ENCODE data around the gene EIF3L. TPM values are rescaled to one million over a fixed set of nuclear protein-coding genes. Genes with fewer than 3 reads are reported as not detected.

Gene EIF3L
- total RNA-seq, 1 experiment from 2014 or later: 505 TPM

DNA sequence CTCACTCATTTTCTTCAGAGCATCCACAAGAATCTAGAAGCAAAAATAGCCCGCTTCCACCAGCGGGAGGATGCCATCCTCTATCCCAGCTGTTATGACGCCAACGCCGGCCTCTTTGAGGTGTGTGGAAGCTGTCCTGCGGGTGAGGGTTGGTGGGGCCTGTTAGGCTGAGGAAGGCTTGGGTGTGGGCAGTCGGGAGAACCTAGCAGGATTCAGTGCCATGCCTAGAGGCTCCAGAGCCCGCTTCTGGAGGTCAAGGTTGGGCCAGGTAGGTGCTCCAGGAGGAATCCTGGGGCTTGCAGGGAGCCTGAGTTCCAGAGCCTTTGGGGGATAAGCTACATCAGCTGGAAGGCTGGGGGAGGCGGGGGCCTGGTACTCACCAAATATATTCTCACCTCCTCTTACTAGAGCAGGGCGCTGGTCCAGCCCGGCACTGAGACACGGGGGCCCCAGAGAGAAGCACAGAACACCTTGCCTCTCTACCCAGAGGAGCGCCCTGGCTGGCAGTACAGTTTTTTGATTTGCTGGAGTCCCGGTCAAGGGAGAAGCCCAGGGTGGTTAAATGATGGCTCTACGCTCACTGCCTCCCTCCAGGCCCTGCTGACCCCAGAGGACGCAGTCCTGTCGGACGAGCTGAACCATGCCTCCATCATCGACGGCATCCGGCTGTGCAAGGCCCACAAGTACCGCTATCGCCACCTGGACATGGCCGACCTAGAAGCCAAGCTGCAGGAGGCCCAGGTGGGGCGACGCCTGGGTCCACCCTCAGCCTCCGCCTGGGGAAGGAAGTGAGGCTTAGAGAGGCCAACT lies 36.1 kb upstream of the EIF3L start:
- ChIA-PET CTCF (interaction anchor here (3.6 kb wide), 1 partner anchor 50 kb away, joined by 15 read pairs; no protein-coding TSS in a partner anchor), POLR2A (no interaction called here)
- DNase-seq (ENCODE audit: unreplicated experiment): no peak
- Mint-ChIP-seq H3K27ac (ENCODE audit: low read depth, unreplicated experiment) (no peak overlapping the region), H3K9me3 (ENCODE audit: unreplicated experiment) (no peaks in the 10 kb centered on the region), H3K36me3 (ENCODE audit: insufficient read depth, unreplicated experiment) (peaks cover 9% of the 10 kb centered on the region), H3K27me3 (ENCODE audit: insufficient read depth, unreplicated experiment) (no peaks in the 10 kb centered on the region), H3K4me1 (ENCODE audit: insufficient read depth, unreplicated experiment) (peaks cover 6% of the 10 kb centered on the region), H3K4me3 (ENCODE audit: unreplicated experiment) (no peak overlapping the region)
- TF ChIP-seq, protein P1, sequence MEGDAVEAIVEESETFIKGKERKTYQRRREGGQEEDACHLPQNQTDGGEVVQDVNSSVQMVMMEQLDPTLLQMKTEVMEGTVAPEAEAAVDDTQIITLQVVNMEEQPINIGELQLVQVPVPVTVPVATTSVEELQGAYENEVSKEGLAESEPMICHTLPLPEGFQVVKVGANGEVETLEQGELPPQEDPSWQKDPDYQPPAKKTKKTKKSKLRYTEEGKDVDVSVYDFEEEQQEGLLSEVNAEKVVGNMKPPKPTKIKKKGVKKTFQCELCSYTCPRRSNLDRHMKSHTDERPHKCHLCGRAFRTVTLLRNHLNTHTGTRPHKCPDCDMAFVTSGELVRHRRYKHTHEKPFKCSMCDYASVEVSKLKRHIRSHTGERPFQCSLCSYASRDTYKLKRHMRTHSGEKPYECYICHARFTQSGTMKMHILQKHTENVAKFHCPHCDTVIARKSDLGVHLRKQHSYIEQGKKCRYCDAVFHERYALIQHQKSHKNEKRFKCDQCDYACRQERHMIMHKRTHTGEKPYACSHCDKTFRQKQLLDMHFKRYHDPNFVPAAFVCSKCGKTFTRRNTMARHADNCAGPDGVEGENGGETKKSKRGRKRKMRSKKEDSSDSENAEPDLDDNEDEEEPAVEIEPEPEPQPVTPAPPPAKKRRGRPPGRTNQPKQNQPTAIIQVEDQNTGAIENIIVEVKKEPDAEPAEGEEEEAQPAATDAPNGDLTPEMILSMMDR (IDR thresholded peaks at IDR 0.05; ENCODE audit: unreplicated experiment): no peak
- BruUV-seq (replicated peaks): no TSS peak
- intact Hi-C loops (cut with micrococcal nuclease): no loop called here

DNA sequence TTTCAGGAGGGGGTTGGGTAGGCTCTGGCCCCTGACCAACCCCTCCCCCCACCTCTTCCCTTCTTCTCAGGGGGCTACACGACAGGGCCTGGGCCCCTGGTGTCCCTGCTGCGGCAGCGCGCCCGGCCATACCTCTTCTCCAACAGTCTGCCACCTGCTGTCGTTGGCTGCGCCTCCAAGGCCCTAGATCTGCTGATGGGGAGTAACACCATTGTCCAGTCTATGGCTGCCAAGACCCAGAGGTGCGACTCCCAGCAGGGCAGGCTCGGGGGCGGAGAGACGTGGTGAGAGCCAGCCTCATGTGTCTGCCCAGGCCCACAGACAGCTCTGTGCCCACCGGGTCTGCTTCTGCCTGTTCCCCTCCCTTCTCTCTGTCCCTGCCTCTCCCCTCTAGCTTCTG lies 33.6 kb upstream of the EIF3L start:
- intact Hi-C loops (cut with micrococcal nuclease): no loop called here
- H3K27me3 Mint-ChIP-seq (ENCODE audit: insufficient read depth, unreplicated experiment): no peaks in the 10 kb centered on the region
- no peak overlapping the region for H3K27ac Mint-ChIP-seq (ENCODE audit: low read depth, unreplicated experiment)
- no peak for DNase-seq (ENCODE audit: unreplicated experiment)
- CTCF ChIA-PET: interaction anchor here (0.8 to 5.7 kb wide), 4 partner anchors 14 to 149 kb away, joined by 3 to 60 read pairs (median 3); no protein-coding TSS in a partner anchor
- POLR2A ChIA-PET: interaction anchor here (1.0 to 2.0 kb wide), 2 partner anchors 8 to 29 kb away, joined by 4 read pairs; partner anchors contain the start of genes ANKRD54 and GCAT
- no TSS peak for BruUV-seq (replicated peaks)
- TF ChIP-seq, protein P1 (IDR thresholded peaks at IDR 0.05; ENCODE audit: unreplicated experiment): no peak
- H3K4me1 Mint-ChIP-seq (ENCODE audit: insufficient read depth, unreplicated experiment): peaks cover 6% of the 10 kb centered on the region
- peaks cover under 1% of the 10 kb centered on the region for H3K36me3 Mint-ChIP-seq (ENCODE audit: insufficient read depth, unreplicated experiment)
- H3K4me3 Mint-ChIP-seq (ENCODE audit: unreplicated experiment): no peak overlapping the region
- no peaks in the 10 kb centered on the region for H3K9me3 Mint-ChIP-seq (ENCODE audit: unreplicated experiment)

DNA sequence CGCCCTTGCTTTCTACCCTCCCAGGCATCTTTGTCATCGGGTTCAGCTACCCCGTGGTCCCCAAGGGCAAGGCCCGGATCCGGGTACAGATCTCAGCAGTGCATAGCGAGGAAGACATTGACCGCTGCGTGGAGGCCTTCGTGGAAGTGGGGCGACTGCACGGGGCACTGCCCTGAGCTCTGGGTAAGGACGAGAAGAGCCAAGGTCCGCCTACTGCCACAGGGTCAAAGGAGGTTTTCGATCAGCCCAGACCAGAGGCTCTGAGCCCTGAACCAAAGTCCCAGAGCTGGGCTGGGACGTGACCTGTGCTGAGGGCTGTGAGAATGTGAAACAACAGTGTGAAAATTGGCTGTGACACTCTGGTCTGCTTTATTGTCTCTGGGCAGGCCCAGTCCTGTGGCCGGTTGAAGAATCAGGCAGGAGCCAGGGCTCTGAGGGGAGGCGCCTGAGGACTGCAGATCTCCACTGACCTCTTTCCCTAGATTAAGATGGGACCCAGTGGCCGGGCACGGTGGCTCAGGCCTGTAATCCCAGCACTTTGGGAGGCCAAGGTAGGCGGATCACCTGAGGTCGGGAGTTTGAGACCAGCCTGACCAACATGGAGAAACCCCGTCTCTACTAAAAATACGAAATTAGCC lies 32.6 kb upstream of the EIF3L start:
- DNase-seq (ENCODE audit: unreplicated experiment): no peak
- no peak overlapping the region for H3K27ac Mint-ChIP-seq (ENCODE audit: low read depth, unreplicated experiment)
- H3K36me3 Mint-ChIP-seq (ENCODE audit: insufficient read depth, unreplicated experiment): no peaks in the 10 kb centered on the region
- ChIA-PET POLR2A (interaction anchor here (3.9 kb wide), 1 partner anchor 8 kb away, joined by 20 read pairs; the partner anchor contains the start of gene GCAT), CTCF (interaction anchor here (0.5 to 5.7 kb wide), 29 partner anchors 8 to 1383 kb away, joined by 3 to 60 read pairs (median 4); partner anchors contain the start of genes GCAT and PICK1)
- no peaks in the 10 kb centered on the region for H3K27me3 Mint-ChIP-seq (ENCODE audit: insufficient read depth, unreplicated experiment)
- H3K4me1 Mint-ChIP-seq (ENCODE audit: insufficient read depth, unreplicated experiment): peaks cover 6% of the 10 kb centered on the region
- BruUV-seq (replicated peaks): no TSS peak
- TF ChIP-seq, protein P1 (IDR thresholded peaks at IDR 0.05; ENCODE audit: unreplicated experiment): no peak
- no peaks in the 10 kb centered on the region for H3K9me3 Mint-ChIP-seq (ENCODE audit: unreplicated experiment)
- intact Hi-C loops (cut with micrococcal nuclease): loop anchor here (1.0 kb wide), 4 partner anchors 47 to 149 kb away; no protein-coding TSS in a partner anchor
- no peak overlapping the region for H3K4me3 Mint-ChIP-seq (ENCODE audit: unreplicated experiment)

All from MCF 10A (cell line).